ENCODE results near the gene KRTAP12-3.
"Not testable (repeated sequence)": the region's sequence is repeated elsewhere in the genome, so short reads cannot be mapped to it uniquely, and the experiment has no call there.

KRTAP12-3 gene

GRCh38 chr21:44626262-44626661 is 31.5 kb upstream of the KRTAP12-3 start:
- CTCF ChIA-PET, result no interaction called here
- POLR2A ChIA-PET (ENCODE audit: low non-redundant PET), result no interaction called here
- H3K27ac ChIP-seq, result no peak overlapping the region
- TF ChIP-seq CTCF (conservative IDR thresholded peaks at IDR 0.05; ENCODE audit: low read depth), result no peak
- DNase-seq (ENCODE audit: low spot score), result no peak

GRCh38 chr21:44626673-44627143 is 31.0 kb upstream of the KRTAP12-3 start, which contains the start of gene KRTAP10-9:
TSS of gene KRTAP10-9 (plus strand) at chr21:44627093. CDS start at chr21:44627172, 79 bp downstream.
- no peak for TF ChIP-seq CTCF (conservative IDR thresholded peaks at IDR 0.05; ENCODE audit: low read depth)
- ChIA-PET CTCF (interaction anchor here (0.7 kb wide), 1 partner anchor 32 kb away, joined by 4 read pairs; no protein-coding TSS in a partner anchor), POLR2A (ENCODE audit: low non-redundant PET) (no interaction called here)

GRCh38 chr21:44627181-44627822 is 30.4 kb upstream of the KRTAP12-3 start:
- POLR2A ChIA-PET (ENCODE audit: low non-redundant PET); DNase-seq (ENCODE audit: low spot score); H3K27ac ChIP-seq: not testable (repeated sequence)
- CTCF ChIA-PET, result interaction anchor here (0.7 kb wide), 1 partner anchor 32 kb away, joined by 4 read pairs; no protein-coding TSS in a partner anchor

More at GRCh38 chr21:44626673-44627143, 31.0 kb upstream of the KRTAP12-3 start, which contains the start of gene KRTAP10-9:
- H3K27ac ChIP-seq, result no peak within 1 kb of the TSS
- no peak for DNase-seq (ENCODE audit: low spot score)

GRCh38 chr21:44627831-44628233 is 29.9 kb upstream of the KRTAP12-3 start:
- H3K27ac ChIP-seq; POLR2A ChIA-PET (ENCODE audit: low non-redundant PET); DNase-seq (ENCODE audit: low spot score); CTCF ChIA-PET: not testable (repeated sequence)

- POLR2A ChIA-PET (ENCODE audit: low non-redundant PET), result no interaction called here
- CTCF ChIA-PET, result interaction anchor here (0.6 kb wide), 2 partner anchors 54 to 1013 kb away, joined by 3 read pairs; no protein-coding TSS in a partner anchor
Measured at GRCh38 chr21:44628707-44629391, 28.9 kb upstream of the KRTAP12-3 start.

GRCh38 chr21:44630440-44630839 is 27.3 kb upstream of the KRTAP12-3 start:
- no peak overlapping the region for H3K27ac ChIP-seq
- no peak for TF ChIP-seq CTCF (conservative IDR thresholded peaks at IDR 0.05; ENCODE audit: low read depth)
- CTCF ChIA-PET, result interaction anchor here (0.7 kb wide), 2 partner anchors 110 to 219 kb away, joined by 3 to 5 read pairs; no protein-coding TSS in a partner anchor
- POLR2A ChIA-PET (ENCODE audit: low non-redundant PET), result no interaction called here
- DNase-seq (ENCODE audit: low spot score), result no peak

More at GRCh38 chr21:44628707-44629391, 28.9 kb upstream of the KRTAP12-3 start:
- DNase-seq (ENCODE audit: low spot score), result no peak
- TF ChIP-seq CTCF (conservative IDR thresholded peaks at IDR 0.05; ENCODE audit: low read depth), result no peak
- H3K27ac ChIP-seq, result no peak overlapping the region

GRCh38 chr21:44632067-44632466 is 25.7 kb upstream of the KRTAP12-3 start:
- TF ChIP-seq CTCF (conservative IDR thresholded peaks at IDR 0.05; ENCODE audit: low read depth), result no peak
- CTCF ChIA-PET, result no interaction called here
- H3K27ac ChIP-seq, result no peak overlapping the region
- no peak for DNase-seq (ENCODE audit: low spot score)
- POLR2A ChIA-PET (ENCODE audit: low non-redundant PET), result no interaction called here

Measured in RWPE1 (cell line).